ENCODE measurements around the gene CTRL.
"Not testable (repeated sequence)": the region's sequence is repeated elsewhere in the genome, so short reads cannot be mapped to it uniquely, and the experiment has no call there.

CTRL gene

DNA sequence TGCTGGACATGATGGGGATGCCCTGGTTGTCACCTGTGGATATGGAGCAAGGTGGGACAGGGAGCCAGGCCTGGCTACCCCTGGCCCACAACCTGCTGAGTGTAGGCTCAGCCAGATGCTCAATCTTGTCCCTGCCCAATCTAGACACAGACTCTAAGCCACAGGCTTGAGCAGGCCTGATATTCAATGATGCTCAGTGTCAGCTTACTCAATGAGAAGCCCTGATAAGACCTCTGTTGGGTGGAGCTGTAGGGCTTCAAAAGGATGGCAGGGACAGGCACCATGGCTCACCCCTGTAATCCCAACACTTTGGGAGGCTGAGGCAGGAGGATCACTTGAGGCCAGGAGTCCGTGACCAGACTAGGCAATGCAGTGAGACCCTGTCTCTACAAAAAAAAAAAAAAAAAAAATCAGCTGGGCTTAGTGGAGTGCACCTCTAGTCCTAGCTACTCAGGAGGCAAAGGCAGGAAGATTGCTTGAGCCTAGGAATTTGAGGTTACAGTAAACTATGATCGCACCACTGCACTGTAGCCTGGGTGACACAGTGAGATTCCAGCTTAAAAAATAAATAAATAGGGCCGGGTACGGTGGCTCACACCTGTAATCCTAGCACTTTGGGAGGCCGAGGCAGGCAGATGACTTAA lies 8.9 kb upstream of the CTRL start:
- DNase-seq (ENCODE audit: low read depth) = no peak

DNA sequence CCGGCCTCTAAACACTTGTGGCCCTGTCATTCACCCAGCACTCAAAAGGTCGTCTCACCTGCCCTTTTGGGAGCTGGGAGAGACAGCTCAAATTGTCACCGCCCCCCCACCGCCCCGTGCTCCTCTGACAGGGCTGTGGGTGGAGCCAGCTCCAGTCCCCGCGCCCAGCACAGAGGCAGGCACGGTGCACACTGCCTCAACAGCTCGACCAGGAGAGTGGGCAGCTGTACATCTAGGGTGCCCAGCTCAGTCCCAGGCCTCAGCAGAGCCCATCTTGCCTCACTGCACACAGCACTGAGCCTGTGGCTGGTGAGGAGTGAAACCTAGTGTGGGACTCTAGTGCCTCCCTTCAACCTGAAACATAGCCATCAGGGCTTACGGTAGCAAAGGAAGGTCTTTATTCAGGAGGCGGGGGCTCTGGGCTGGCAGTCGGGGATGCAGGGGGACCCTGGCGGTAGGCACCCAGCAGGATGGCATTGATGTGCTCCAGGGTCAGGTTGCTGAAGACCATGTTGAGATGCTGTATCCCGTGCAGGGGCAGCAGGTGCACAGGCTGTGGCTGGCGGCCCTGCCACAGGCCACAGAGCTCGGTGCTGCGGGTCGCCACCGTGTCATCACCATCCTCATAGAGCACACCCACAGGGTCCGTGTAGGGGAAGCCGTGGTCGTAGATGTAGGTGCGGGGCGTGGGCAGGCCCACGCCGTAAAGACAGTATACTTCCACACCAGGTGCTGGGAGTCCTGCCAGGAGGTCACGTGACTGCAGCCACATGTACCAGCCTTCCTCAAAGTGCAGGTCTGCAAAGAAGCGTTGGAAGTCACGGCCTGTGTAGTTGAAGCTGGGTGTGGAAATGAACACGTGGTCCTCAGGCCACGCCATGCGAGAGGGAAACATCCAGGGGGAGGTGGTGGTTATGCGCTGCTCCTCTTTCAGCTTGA lies 8.1 kb upstream of the CTRL start:
- no peak for DNase-seq (ENCODE audit: low read depth)

DNA sequence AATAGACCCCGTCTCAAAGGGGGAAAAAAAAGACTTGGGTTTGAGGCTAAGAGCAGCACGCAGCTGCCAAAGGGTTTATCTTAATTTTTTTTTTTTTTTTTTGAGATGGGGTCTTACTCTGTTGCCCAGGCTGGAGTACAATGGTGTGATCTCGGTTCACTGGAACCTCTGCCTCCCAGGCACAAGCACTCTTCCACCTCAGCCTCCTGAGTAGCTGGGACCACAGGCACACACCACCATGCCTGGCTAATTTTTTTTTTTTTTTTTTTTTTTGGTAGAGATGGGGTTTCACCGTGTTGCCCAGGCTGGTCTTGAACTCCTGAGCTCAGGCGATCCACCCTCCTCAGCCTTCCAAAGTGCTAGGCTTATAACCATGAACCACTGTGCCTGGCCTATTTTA lies 6.1 kb upstream of the CTRL start:
- DNase-seq (ENCODE audit: low read depth) = not testable (repeated sequence)

GRCh38 chr16:67936880-67937605 lies 5.4 kb upstream of the CTRL start:
- DNase-seq (ENCODE audit: low read depth) = no peak

DNA sequence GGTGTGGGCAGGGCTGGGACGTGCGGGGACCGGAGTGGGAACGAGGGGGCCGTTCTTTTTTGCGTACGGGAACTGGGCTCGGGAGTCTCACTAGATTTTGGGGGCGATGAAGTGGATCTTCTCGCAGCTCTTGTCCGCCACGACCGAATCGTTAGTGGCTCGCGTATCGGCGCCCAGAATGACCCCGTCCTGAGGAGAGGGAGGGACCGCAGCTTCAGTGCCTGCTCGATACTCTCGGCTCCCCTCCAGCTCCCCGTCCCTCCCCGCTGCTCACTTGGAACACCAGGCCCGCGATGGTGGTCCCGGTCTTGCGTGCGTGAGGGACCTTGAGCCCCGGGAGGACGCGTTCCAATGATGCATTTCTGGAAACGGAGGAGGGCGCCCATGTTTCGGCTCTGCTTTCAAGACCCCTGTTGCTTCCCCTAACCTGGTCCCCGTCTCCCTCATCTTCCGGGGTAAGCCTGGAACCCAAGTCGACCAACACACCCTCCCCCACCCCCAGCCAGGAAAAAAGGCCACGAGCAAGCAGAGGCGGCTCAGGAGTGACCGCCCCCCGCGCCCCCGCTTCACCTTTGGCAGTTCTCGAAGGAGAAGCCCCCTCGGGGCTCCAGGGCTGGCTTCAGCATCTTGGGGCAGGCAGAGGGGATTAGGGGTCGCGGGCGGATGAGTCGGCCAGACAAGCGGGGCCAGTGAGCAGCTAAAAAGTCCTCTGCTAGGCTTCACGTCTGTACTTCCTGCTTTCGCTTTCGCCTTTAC lies 4.6 kb upstream of the CTRL start, which contains the start of gene PSMB10:
Gene PSMB10 (minus strand): TSS at position 727 of the 756 bp plus-strand sequence. CDS start 101 bp downstream, at position 626.
- DNase-seq (ENCODE audit: low read depth) = peak; percentile 82

GRCh38 chr16:67935402-67936123 lies 3.9 kb upstream of the CTRL start:
- DNase-seq (ENCODE audit: low read depth) = peak; percentile 94

- no peak for DNase-seq (ENCODE audit: low read depth)
These were observed 3.4 kb upstream of the CTRL start for GRCh38 chr16:67935101-67935401.

DNA sequence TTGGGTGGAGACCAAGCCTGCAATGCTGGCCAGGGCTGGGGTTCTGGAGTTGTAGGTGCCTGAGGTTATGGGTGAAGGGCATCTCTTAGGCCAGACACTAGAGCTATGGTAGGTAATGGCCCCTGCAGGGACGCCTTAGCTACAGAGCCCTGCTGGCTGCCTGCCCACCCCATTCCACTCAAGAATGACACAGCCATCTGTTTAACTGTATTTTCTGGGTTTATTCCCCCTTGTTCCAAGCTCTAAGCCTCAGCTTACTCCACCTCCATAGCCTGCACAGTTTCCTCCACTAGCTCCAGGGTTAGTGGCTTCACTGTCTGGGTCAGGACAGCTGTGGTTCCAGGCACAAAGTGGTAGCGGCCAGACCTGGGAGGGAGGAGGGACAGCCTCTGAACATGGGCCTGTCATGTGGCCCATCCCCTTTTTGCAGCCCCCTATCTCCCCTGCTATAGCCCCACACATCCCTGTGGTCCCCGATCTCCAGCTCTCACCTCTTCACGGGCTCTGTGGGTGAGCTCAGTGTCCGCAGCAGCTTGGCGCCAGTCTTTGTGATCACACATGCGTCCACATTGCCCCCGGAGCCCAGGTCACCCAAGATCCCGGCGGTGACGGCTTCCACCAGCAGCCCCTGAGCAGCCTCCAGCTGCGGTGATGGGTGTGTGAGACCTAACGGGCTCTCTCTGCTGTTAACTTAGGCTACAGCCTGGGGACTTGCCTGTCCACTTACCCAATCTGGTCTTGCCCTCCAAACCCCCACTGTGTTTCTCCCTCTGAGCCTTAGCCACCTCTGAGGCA lies 2.8 kb upstream of the CTRL start:
- no peak for DNase-seq (ENCODE audit: low read depth)

DNA sequence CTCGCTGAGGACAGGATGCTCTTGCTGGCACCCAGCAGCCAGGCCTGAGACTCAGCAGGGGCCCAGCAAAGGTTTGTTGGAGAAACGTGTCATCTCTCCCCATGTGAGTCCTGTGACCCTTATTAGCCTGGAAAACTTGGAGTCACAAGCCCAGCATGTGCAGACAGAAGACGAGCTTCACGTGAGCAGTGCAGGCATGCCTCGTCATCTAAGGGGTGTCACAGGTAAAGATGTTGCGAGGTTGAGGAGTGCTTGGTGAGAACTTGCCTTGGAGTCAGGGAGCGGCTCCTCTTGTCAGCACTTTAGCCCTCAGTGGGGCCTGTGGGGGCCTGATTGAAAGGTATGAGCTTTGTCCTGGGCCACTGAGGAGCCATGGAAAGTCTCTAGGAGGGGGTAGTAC lies 2.1 kb upstream of the CTRL start:
- DNase-seq (ENCODE audit: low read depth) = no peak

DNA sequence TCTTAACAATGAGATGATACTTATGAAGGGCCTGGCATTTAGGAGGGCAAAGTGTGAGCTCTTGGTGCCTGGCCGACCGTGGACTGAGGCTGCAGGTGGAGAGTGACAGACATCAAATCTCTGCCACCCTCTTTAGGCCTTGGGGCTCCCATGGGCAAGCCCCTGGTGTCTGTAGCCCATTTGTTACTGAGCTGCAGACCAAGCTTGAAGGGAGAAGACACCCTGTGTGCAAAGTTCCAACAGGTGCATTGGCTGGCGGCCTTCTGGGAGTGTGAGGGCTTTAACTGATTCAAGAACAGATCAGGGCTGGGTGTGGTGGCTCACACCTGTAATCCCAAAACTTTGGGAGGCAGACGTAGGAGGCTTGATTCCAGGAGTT lies 789 bp upstream of the CTRL start:
- no peak for DNase-seq (ENCODE audit: low read depth)

DNA sequence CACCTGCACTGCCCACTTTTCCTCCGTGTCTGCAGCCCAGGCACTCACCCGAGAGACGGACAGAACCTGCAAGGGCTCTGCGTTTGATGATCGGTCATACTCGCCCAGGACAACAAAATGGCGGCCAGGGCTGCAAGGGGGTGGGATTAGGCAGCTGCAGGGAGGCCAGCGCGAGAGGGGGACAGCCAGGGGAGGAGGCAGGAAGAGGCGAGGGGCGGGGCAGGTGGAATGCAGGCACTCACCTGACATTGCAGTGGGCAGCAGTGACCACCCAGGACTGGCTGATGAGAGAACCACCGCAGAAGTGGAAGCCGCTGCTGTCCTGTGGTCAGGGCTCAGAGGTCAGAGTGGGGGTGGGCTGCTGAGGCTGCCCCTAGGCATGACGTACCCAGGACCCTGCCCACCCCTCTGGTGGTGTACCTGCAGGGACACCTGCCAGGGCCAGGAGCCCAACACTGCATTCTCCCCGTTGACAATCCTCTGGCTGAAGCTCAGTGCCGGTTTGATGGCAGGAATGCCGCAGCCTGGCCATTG lies 917 bp downstream of the CTRL start:
- DNase-seq (ENCODE audit: low read depth) = no peak

DNA sequence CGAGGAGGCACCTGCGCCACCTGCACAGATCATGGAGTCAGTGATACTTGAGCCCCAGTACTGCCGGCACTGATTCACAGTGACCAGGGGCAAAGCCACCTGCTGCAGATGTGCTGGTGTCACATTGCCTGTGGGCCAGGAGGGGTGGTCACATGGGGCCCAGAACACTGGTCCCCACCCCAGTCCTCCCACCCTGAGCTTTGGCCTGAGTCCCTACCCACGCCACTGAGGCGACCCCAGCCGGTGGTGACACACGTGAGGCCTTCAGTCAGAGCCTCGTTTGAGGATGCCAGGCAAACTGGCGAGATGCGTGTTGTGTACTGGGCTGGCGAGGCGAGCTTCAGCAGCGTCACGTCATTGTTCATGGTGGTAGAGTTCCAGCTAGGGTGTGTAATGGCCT lies 1.5 kb downstream of the CTRL start:
- DNase-seq (ENCODE audit: low read depth) = no peak

DNA sequence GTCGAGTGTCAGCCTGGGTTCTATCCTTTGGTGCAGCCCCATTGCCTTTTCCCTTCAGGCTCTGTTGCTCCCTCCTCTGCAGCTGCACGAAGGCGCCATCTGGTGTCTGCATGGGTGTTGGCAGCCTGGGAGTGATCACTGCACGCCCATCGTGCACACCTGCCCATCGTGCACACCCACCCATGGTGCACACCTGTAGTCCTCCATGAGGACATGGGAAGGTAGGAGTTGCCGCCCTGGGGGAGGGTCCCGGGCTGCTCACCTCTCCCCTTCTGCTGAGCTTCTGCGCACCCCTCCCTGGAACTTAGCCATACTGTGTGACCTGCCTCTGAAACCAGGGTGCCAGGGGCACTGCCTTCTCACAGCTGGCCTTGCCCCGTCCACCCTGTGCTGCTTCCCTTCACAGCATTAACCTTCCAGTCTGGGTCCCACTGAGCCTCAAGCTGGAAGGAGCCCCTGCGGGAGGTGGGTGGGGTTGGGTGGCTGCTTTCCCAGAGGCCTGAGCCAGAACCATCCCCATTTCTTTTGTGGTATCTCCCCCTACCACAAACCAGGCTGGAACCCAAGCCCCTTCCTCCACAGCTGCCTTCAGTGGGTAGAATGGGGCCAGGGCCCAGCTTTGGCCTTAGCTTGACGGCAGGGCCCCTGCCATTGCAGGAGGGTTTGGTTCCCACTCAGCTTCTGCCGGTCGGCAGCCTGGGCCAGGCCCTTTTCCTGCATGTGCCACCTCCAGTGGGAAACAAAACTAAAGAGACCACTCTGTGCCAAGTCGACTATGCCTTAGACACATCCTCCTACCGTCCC lies 2.9 kb downstream of the CTRL start:
- peak; percentile 45 for DNase-seq (ENCODE audit: low read depth)

GRCh38 chr16:67928147-67928546 lies 3.5 kb downstream of the CTRL start:
- DNase-seq (ENCODE audit: low read depth) = no peak

DNA sequence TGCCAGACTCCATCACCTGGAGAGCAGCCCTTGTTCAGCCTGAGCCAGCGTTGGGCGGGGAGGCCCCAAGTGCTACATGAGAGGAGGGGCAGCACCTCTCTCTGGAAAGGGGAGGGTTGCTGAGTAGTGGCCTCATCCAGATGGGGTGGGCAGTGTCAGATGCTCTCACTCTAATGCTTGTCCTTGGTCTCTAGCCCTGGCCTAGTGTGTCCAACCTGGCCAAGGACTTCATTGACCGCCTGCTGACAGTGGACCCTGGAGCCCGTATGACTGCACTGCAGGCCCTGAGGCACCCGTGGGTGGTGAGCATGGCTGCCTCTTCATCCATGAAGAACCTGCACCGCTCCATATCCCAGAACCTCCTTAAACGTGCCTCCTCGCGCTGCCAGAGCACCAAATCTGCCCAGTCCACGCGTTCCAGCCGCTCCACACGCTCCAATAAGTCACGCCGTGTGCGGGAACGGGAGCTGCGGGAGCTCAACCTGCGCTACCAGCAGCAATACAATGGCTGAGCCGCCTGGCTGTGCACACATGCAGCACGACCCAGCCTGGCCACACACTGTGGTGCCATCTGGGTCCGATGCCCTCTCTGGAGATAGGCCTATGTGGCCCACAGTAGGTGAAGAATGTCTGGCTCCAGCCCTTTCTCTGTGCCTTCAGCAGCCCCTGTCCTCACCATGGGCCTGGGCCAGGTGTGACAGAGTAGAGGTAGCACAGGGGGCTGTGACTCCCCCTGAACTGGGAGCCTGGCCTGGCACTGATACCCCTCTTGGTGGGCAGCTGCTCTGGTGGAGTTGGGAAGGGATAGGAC lies 4.3 kb downstream of the CTRL start:
- no peak for DNase-seq (ENCODE audit: low read depth)

- peak; percentile 28 for DNase-seq (ENCODE audit: low read depth)
These were observed 5.4 kb downstream of the CTRL start for GRCh38 chr16:67926181-67926750.

DNA sequence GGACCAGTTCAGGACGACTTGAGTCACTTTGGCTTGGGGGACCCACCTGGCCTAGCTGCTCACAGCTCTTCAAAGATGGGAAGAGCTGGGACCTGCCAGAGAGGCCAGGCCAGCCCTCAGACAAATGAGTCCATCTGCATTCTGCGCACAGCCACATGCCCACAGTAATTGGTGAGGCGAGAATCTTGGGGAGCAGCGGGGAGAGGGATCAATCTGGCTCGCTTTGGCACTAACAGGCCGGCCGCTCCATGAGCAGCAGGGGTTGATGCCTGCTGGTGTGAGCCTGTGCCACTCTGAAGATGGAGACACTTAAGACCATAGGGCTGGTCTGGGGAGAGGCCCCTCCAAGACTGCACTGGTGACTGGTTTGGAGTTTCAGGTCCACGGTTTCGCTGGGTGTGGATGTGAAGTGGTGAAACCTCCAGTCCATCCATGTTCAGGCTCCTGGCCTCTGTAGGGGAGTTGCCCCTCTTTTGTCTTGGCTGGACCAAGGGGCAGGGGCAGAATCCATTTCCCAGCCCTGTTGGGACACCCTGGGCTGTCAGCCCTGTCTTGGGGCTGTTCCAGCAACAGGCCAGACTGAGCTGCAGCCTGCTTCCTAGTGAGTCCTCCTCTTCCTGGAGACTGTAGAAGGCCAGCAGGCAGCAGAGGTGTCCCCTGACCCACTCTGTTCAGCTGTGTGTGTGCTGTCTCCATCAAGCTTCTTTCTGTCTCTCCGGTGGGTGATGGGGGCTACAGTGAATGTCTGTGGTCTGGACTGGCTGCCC lies 7.3 kb downstream of the CTRL start:
- no peak for DNase-seq (ENCODE audit: low read depth)
